Measurements from ENCODE around the gene GUCD1.
A peak's percentile ranks its signal among the peaks of the same experiment; 100 is the strongest.

GUCD1 gene

GRCh38 chr22:24506802-24507438 lies 48.0 kb downstream of the GUCD1 start:
- FAIRE-seq (no peak), DNase-seq (ENCODE audit: insufficient read length, low spot score) (no peak)

GRCh38 chr22:24504956-24505736 lies 49.8 kb downstream of the GUCD1 start:
- DNase-seq (ENCODE audit: insufficient read length, low spot score) (no peak), FAIRE-seq (no peak)

GRCh38 chr22:24504540-24504939 lies 50.4 kb downstream of the GUCD1 start:
- DNase-seq (ENCODE audit: insufficient read length, low spot score) (no peak), FAIRE-seq (no peak)

- no peak for FAIRE-seq
Observed at GRCh38 chr22:24503843-24504338, 51.0 kb downstream of the GUCD1 start.

DNA sequence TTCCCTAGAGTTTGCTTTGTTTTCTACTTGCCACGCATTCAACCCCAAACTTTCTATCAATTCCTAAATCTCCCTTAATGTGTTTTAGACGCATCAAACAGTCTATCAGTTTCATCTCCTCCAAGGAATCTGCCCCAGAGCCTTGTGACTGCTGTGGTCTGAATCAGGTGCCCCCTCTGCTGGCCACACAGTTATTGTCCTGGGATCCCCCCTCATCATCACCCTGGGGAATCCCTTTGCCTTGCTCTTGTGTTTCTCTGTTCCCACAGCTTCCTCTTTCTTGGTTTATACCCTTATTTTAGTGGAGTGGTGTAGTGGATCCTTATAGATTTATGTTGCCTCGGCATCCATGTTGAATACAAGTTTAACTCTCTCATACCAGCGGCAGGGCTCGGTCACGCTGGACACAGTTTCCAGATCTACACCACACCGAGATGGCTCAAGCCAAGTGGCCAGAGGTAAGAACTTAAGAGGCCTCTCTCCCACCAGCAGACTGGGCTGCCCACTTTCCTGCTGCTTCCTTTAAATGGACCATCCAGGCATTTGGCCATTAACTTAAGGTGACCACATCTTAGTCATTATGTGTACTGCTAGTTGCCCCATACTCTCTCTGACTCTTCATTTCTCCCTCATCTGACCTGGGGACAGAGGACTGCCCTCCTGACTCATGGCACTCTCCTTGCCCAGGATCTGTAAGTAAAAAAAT lies 51.6 kb downstream of the GUCD1 start:
- peak; percentile 57 for DNase-seq (ENCODE audit: insufficient read length, low spot score)
- no peak for FAIRE-seq

More at GRCh38 chr22:24503843-24504338, 51.0 kb downstream of the GUCD1 start:
- DNase-seq (ENCODE audit: insufficient read length, low spot score) = no peak

DNA sequence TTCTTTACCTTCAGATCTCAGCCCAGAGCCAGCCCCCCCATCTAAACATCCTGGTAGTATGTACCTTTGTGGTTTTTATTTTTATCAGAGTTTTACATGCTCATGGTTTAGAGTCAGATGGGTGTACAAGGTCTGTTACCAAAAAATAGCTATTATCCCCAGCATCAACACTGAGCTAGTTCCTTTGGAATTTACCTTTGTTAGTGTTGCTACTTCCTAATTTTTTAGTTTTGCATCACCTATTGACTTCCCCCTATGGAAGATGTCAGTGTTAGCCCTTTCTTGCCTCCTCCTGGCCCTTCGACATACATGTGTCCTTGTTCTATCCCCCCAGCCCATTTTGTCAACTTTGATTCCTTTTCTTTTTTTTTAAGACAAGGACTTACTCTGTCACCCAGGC lies 52.4 kb downstream of the GUCD1 start:
- no peak for FAIRE-seq
- no peak for DNase-seq (ENCODE audit: insufficient read length, low spot score)

- DNase-seq (ENCODE audit: insufficient read length, low spot score) = no peak
- FAIRE-seq = no peak
Observed at GRCh38 chr22:24502034-24502433, 52.9 kb downstream of the GUCD1 start.

GRCh38 chr22:24501301-24502005 lies 53.5 kb downstream of the GUCD1 start:
- DNase-seq (ENCODE audit: insufficient read length, low spot score) (no peak), FAIRE-seq (no peak)

DNA sequence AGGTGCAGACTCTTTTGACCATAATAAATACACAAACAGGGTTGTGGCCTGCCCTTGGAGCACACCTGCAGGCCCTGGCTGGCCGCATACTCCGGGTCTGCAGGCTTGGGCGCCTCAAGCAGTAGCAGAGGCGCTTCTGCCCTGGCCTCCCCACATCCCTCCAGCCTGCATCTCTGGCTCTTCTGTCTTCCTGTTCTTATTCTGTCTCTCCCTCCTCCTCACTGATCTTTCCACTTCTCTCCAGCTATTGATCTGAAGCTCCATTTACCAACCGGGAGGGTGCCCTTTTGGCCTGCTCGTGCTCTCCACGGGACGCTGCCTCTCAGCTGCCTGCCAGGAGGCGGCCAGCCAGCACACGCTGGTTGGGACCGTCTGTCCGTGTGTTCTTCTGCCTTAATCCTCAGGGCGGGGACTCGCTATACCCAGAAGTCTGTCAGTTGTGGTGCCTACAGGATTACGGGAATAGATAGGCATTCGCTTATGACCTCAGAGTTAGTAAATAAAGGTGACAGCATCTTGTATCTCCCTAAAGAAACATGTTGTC lies 54.6 kb downstream of the GUCD1 start:
- no peak for DNase-seq (ENCODE audit: insufficient read length, low spot score)
- FAIRE-seq = no peak

DNA sequence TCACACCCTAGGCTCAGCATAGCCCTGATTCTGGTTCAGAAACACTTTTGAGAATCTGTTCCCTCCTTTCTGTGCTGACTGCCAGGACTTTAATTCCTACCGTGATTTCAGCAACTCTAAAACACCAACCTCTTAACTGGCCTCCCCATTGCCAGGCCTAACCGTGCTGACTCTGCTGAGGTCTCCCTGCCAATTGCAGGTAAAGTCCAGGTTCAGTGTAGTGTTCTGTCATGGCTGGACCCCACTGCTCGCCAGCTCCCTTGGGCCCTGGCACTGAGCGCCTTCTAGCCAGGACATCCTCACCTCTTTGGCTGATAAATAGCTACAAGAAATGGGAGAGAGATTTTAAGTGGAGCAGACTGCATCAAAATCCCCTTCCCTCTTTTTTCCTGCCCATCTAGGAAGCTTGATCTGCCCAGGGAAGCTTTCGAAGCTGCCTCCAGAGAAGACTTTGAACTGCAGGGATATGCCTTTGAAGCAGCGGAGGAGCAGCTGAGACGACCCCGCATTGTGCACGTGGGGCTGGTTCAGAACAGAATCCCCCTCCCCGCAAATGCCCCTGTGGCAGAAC lies 55.1 kb downstream of the GUCD1 start:
- FAIRE-seq = no peak
- DNase-seq (ENCODE audit: insufficient read length, low spot score) = no peak

- no peak for DNase-seq (ENCODE audit: insufficient read length, low spot score)
- FAIRE-seq = no peak
Observed at GRCh38 chr22:24498824-24499223, 56.1 kb downstream of the GUCD1 start.

- DNase-seq (ENCODE audit: insufficient read length, low spot score) (no peak), FAIRE-seq (no peak)
Observed at GRCh38 chr22:24497841-24498258, 57.1 kb downstream of the GUCD1 start.

GRCh38 chr22:24496661-24497060 lies 58.3 kb downstream of the GUCD1 start:
- FAIRE-seq (no peak), DNase-seq (ENCODE audit: insufficient read length, low spot score) (no peak)

GRCh38 chr22:24496234-24496633 lies 58.7 kb downstream of the GUCD1 start:
- FAIRE-seq = no peak

GRCh38 chr22:24495365-24495675 lies 59.6 kb downstream of the GUCD1 start:
- DNase-seq (ENCODE audit: insufficient read length, low spot score) (no peak), FAIRE-seq (no peak)

More at GRCh38 chr22:24496234-24496633, 58.7 kb downstream of the GUCD1 start:
- no peak for DNase-seq (ENCODE audit: insufficient read length, low spot score)

DNA sequence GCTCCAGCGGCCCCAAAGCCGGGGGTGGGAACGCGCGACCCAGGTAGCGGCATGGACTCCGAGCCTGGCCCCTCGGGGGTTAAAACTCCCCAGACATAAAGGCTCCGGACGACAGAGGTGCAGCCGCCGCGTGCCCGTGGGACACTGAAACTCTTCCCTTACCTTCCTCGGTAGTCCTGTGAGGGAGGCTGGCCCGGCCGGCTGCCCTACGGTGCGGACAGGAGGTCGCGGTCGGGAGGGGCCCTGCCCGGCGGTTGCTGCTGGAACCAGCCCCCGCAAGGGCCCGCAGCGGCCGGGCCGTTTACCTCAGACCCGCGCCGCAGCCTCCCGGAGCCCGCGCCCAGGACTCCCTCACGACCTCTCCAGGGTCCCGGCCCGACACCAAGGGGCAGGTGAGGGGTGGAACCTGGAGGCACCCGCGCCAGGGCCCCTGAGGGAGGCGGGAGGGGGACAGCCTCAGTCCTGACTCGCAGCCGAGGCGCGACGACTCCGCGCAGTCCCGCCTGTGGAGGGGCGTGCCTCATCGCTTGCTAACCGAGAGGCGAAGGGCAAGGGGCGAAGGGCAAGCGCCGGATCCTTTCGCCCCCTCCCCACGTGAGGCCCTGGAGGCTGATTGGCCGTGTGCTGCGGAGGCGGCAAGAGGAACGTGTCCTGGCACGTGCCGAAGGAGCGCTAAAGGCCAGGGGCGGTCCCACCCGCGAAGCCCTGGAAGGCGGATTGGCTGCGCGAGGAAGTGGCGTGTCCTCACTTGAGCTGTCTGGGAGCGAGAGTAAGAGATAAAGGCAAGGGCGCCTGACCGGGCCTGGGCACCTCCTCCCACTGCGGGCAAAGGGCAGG lies 60.2 kb downstream of the GUCD1 start, which contains the start of gene UPB1:
Gene UPB1 (plus strand): TSS at position 805 of the 837 bp plus-strand sequence. CDS start 72 bp downstream, outside the sequence.
- DNase-seq (ENCODE audit: insufficient read length, low spot score) (no peak), FAIRE-seq (no peak)

DNA sequence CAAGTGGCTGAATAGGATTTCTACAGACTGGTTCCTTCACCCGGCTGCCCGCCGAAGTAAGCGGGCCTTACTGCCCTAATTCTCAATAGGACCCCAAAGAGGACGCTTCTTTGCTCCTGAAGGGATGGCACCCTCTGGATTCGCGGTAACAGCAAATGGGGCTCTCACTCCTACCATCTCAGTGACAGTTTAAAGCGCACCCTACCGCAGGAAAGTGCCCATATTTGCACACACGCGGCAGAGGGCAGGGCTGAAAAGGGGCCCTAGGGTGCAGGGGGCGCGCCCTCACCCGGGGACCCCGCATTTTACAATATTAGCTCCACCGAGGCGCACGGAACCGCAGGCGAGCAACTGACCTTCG lies 60.8 kb downstream of the GUCD1 start:
- FAIRE-seq (no peak), DNase-seq (ENCODE audit: insufficient read length, low spot score) (no peak)

GRCh38 chr22:24492391-24492790 lies 62.5 kb downstream of the GUCD1 start:
- no peak for DNase-seq (ENCODE audit: insufficient read length, low spot score)
- FAIRE-seq = no peak

All from HTR-8/SVneo (cell line).